IMR-90 (cell line): ENCODE measurements around the gene ZMYND11.

Source experiments
- CEBPB ChIP-seq: IDR thresholded peaks from 2 replicates; pipeline ENCODE4 v1.6.1; 2012; ENCODE audit warnings: low read depth, low read length, improper control_type of control experiment
- CHD1 ChIP-seq: IDR thresholded peaks from 2 replicates; pipeline ENCODE4 v1.6.1; 2012; ENCODE audit warnings: low read depth, low read length, improper control_type of control experiment
- FOS ChIP-seq: fragments of 150-350 bp; IDR thresholded peaks from 2 replicates; pipeline ENCODE4 v1.6.1; 2016; ENCODE audit warnings: low read depth, low read length
- MAFK ChIP-seq: IDR thresholded peaks from 2 replicates; pipeline ENCODE4 v1.6.1; 2012; ENCODE audit warnings: low read depth, low read length, improper control_type of control experiment
- MAZ ChIP-seq: IDR thresholded peaks from 2 replicates; pipeline ENCODE4 v1.6.1; 2012; ENCODE audit warnings: low read depth, mild to moderate bottlenecking, low read length, improper control_type of control experiment, moderate library complexity, borderline replicate concordance
- MXI1 ChIP-seq: IDR thresholded peaks from 2 replicates; pipeline ENCODE4 v1.6.1; 2012; ENCODE audit warnings: low read depth, mild to moderate bottlenecking, low read length, moderate library complexity, borderline replicate concordance
- POLR2A ChIP-seq: IDR thresholded peaks from 2 replicates; pipeline ENCODE4 v1.6.1; 2012; ENCODE audit warnings: mild to moderate bottlenecking, low read depth, low read length
- RAD21 ChIP-seq: IDR thresholded peaks from 2 replicates; pipeline ENCODE4 v1.6.1; 2012; ENCODE audit warnings: low read length, improper control_type of control experiment
- RFX5 ChIP-seq: IDR thresholded peaks from 2 replicates; pipeline ENCODE4 v1.8.0; 2012; ENCODE audit warnings: low read depth, mild to moderate bottlenecking, low read length, moderate library complexity
- SMC3 ChIP-seq: fragments of 150-350 bp; IDR thresholded peaks from 2 replicates; pipeline ENCODE4 v1.6.1; 2016; ENCODE audit warnings: low read depth, mild to moderate bottlenecking, antibody characterized with exemption, low read length, moderate library complexity
- TF ChIP-seq, protein P1 (sequence below): fragments of 150-350 bp; IDR thresholded peaks from 2 replicates; pipeline ENCODE4 v1.6.1; 2017; ENCODE audit warnings: mild to moderate bottlenecking, antibody characterized with exemption, low read length, low read depth
- TF ChIP-seq, protein P2 (sequence below): conservative IDR thresholded peaks from 2 replicates; pipeline ENCODE4 v1.5.1; 2012; ENCODE audit warnings: mild to moderate bottlenecking, low read depth, low read length, improper control_type of control experiment
- TF ChIP-seq, protein P3 (sequence below): fragments of 150-350 bp; IDR thresholded peaks from 2 replicates; pipeline ENCODE4 v1.6.1; 2016; ENCODE audit warnings: low read depth, mild to moderate bottlenecking, low read length, moderate library complexity, borderline replicate concordance

DNA sequence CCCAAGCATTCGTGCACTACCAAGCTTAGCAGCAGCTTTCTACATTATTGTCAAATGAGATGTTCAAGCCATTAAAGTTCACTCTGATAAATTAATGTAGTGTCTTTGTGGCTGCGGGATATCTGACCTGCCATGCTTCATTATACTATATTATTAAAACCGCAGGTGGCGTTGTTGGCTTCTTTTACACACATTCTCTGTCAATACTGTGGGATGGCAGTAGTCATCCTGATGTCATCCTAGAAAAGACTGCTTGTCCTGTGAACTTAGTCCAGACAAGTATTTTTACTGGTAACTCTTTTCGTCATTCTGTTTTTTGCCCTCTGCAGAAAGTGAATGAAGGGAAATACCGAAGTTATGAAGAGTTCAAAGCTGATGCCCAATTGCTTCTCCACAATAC, 103.9 kb downstream of the ZMYND11 start:
- TF ChIP-seq, protein P1, sequence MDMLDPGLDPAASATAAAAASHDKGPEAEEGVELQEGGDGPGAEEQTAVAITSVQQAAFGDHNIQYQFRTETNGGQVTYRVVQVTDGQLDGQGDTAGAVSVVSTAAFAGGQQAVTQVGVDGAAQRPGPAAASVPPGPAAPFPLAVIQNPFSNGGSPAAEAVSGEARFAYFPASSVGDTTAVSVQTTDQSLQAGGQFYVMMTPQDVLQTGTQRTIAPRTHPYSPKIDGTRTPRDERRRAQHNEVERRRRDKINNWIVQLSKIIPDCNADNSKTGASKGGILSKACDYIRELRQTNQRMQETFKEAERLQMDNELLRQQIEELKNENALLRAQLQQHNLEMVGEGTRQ = no peak
- TF ChIP-seq, protein P2, sequence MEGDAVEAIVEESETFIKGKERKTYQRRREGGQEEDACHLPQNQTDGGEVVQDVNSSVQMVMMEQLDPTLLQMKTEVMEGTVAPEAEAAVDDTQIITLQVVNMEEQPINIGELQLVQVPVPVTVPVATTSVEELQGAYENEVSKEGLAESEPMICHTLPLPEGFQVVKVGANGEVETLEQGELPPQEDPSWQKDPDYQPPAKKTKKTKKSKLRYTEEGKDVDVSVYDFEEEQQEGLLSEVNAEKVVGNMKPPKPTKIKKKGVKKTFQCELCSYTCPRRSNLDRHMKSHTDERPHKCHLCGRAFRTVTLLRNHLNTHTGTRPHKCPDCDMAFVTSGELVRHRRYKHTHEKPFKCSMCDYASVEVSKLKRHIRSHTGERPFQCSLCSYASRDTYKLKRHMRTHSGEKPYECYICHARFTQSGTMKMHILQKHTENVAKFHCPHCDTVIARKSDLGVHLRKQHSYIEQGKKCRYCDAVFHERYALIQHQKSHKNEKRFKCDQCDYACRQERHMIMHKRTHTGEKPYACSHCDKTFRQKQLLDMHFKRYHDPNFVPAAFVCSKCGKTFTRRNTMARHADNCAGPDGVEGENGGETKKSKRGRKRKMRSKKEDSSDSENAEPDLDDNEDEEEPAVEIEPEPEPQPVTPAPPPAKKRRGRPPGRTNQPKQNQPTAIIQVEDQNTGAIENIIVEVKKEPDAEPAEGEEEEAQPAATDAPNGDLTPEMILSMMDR = no peak
- no peak for TF ChIP-seq POLR2A
- TF ChIP-seq SMC3 = no peak
- no peak for TF ChIP-seq RFX5
- TF ChIP-seq MAZ = no peak
- TF ChIP-seq MXI1 = no peak
- TF ChIP-seq, protein P3, sequence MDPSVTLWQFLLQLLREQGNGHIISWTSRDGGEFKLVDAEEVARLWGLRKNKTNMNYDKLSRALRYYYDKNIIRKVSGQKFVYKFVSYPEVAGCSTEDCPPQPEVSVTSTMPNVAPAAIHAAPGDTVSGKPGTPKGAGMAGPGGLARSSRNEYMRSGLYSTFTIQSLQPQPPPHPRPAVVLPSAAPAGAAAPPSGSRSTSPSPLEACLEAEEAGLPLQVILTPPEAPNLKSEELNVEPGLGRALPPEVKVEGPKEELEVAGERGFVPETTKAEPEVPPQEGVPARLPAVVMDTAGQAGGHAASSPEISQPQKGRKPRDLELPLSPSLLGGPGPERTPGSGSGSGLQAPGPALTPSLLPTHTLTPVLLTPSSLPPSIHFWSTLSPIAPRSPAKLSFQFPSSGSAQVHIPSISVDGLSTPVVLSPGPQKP = no peak
- no peak; the same call in 1 of the 2 replicates for TF ChIP-seq RAD21
- TF ChIP-seq MAFK = no peak
- no peak for TF ChIP-seq CHD1
- no peak for TF ChIP-seq CEBPB
- TF ChIP-seq FOS = no peak
